Islet precursor cell (in vitro differentiated cells): ENCODE measurements around the gene NKIRAS2.

Source experiments
- DNase-seq: peaks from one replicate; pipeline ENCODE4 v3.0.0-alpha.2; 2018

NKIRAS2 gene

DNA sequence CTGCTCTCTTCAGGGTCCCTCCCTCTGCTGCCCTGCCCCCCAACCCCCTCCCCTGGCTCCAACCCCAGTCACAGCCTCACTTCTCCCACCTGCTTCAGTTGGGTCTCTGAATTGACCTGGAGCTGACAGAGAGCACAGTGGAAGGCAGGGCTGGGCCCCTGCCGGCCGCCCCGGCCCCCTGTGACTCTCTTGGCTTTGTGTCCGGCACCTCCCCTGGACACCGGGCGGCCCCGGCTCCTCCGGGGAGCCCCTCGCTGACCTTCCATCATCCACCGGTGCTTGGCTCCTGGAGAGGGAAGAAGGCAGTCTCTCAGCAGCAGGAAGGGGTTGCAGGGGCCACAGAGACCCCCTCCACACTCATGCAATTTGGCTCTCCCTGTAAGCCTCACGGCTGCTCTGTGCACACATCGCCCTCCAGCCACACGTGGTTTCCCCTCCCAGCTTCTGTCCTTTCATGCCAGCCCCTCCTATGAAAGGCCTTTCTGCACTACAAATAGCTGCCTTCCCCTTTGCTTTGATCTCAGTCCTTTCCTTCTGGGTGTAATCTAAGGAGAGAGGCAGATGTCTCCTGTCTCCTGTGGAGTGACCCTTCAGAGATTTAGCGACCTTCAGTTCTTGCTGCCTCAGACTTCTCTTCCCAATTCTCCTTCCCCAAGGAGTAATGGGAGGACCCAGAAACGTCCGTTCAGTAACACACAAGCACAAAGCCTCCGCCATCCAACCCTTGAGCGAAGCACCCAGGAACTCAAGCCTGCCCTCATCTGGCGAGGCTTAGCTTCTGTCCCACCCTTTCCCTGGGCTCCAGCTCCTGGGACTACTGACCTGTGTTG, 8.3 kb downstream of the NKIRAS2 start:
- DNase-seq: peak; percentile 86

- no peak for DNase-seq
Observed at GRCh38 chr17:42028791-42029127, 8.9 kb downstream of the NKIRAS2 start.

- DNase-seq: no peak
Observed at GRCh38 chr17:42031584-42031983, 11.7 kb downstream of the NKIRAS2 start.

DNA sequence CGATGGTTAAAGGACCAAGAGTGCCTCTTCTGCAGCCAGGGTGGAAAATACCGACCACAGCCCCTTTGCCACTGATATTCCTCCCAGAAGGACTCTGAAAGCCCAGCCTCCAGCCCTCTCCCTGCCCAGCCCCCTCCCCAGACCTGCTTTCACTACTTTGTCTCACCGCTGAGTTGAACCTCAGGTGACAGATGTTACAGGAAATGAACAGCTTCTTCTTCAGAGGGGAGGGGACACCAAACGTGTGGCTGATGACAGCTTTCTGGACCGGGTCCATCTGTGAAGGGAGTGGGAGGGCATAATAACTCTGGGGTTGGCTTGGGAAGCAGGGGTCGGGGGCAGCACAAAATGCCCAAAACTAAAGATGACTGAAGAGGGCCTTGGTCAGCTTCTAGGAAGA, 14.2 kb downstream of the NKIRAS2 start:
- DNase-seq: no peak

DNA sequence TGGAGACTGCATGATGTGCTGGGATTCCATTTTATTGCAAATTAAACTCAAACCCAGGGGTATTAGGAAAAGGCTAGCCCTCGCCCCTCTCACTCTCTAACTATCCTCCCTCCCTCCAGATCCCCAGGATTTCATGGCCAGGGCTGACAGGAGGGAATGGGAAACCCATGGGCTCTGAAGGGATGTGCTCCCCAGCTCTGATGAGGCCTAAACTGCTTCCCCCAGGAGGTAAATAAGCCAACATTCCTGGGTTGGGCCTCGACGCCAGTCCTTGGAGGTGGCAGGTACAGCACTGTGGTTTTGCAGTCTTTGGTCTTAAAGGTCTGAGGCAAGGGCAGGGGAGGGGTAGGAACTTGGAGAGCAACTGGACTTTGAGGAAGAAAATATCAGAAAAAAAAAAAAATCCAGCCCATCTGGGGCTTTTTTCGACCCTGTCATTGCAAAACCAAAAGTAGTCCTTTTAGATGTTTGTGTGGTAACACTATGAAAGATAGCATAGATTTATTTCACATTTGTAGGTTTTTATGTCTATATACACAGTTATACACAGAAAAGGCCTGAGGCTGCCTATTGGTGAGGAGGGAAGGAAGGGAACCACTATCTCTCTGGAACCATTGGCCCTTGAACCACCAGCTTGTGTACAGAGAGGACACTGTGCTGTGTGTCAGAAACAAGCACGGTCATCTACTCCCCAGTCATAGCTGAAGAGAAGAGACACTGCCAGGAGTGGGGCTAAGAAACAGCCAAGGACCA, 18.5 kb downstream of the NKIRAS2 start:
- DNase-seq: no peak

GRCh38 chr17:42039794-42040763, 20.2 kb downstream of the NKIRAS2 start:
- DNase-seq: no peak

DNA sequence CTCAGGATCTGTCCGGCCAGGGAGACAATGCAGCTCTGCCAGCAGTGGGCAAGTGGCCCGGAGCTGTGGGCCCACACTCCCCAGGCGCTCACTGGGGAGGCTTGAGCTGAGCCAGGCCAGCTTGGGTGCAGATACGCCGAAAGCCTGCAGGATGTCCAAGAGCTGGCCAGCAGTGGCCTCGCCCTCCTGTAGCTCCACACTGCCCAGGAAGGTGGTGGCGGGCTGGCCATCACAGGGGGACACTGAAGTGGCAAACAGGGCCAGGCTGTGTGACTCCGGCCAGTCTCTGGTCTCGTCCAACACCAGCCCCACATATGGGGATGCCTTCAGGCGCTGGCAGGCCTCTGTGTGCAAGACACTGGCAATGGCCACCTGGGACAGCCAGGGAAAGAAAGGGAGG, 20.9 kb downstream of the NKIRAS2 start:
- no peak for DNase-seq

DNA sequence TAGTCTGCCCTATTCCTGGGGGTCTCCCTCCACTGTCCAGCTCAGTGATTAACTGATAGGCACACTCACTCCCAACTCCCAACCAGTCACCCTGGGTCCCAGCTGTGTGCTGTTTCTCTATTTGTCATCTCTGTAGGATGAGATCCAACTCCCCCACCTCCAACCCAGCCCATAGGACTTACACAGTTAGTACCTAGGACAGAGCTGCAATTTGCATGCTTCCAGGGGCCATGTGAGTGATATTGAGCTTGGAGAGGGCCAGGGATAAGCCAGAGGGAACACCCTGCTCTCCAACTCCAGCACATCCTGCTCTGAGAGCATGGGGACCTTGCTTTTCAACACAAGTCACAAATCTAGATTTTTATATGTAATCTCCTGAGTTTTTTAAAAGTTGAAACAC, 21.7 kb downstream of the NKIRAS2 start:
- no peak for DNase-seq

DNA sequence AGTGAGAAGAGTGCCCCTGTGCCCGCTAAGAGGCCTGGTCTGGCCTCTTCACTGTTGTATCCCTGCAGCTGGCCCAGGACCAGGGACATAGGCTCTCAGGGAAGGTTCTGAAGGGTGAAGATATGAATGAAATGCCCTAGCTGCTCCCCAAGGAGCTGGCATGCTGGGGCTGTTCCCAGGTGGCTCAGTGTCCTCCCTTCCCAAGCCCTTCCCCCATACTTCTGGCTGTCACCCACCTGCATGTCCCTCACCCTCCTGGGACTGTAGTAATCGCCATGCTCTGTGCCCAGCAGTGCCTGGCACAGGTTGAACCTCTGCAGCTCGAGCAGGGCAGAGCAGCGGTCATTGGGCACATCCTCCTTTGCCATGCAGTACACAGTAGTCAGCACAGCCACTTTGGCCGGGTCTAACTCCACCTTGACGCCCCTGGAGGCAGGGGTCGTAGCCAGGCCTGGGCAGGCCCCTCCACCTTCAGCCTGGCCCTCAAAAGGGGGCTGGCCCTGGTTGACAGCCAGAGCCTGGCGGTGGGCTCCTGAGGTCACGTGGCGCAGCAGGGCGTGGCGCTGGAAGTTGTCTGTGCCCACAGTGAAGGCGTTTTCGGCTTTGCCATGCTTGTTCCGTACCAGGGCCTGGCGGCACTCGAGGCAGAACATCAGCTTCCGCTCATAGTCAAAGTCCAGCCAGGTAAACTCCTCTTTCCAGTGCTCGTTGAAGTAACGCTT, 22.9 kb downstream of the NKIRAS2 start:
- no peak for DNase-seq

DNA sequence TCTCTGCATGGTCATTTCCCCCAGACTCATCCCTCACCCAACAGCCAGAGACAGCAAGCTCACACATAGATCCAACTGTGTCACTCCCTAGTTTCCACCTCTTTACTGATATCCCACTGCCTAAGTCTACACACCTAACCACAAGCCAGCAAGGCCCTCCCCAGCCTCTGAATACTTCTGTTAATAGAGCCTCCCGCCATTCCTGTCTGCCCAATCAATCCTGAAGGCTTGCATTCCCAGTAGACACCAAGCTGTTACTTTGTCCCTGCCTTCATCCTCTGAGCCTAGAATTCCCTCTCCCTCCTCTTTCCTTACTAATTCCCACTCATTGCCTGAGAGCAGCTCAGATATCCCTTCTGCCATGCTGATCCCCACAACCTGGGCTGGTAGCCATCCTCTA, 25.8 kb downstream of the NKIRAS2 start:
- no peak for DNase-seq

DNA sequence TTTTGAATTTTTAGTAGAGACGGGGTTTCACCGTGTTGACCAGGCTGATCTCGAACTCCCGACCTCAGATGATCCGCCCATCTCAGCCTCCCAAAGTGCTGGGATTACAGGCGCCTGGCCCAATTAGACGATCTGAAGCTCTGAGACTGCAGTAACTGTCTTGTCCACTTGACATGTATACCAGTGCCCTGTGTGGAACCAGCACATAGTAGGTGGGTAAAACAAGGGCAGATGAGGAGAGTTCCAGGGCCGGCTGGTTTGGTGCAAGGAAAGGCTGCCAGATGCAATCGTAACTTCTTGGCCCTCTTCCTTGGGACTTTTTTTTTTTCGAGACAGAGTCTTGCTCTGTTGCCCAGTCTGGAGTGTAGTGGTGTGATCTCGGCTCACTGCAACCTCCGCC, 27.5 kb downstream of the NKIRAS2 start:
- no peak for DNase-seq

DNA sequence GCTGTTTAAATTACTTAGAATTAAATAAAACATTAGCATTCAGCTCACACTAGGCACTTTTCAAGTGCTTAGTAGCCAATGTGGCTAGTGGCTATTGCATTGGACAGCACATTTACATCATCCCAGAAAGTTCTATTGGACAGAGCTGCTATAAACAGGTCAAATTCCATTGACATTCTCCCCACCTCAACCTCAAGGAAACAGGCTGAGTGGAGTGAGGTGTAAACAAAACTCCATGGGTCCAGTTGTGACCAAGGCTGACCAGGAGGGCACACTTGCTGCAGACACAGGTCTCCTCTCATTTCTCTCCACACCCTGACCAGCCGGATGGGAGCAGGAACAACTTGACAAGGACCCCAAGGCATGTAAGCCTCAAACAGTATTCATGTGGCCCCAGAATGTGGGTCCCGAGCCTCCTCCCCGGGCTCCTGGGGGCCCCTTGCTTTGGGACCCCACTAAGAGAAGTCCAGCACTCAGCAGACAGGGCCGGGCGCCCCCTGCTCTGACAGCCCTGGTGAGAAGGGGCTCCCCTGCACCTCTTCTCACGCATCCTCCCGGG, 30.0 kb downstream of the NKIRAS2 start:
- DNase-seq: no peak

- DNase-seq: peak; percentile 88
Observed at GRCh38 chr17:42050393-42051012, 30.6 kb downstream of the NKIRAS2 start, which contains the start of gene C17orf113. Gene C17orf113, minus strand, starts transcription at chr17:42050601. Its CDS starts 7,225 bp downstream, at chr17:42043376.

- DNase-seq: no peak
Observed at GRCh38 chr17:42051013-42051400, 31.1 kb downstream of the NKIRAS2 start.

- DNase-seq: no peak
Observed at GRCh38 chr17:42051645-42052044, 31.8 kb downstream of the NKIRAS2 start.

- no peak for DNase-seq
Observed at GRCh38 chr17:42052346-42052877, 32.5 kb downstream of the NKIRAS2 start.

- no peak for DNase-seq
Observed at GRCh38 chr17:42053731-42054500, 34.0 kb downstream of the NKIRAS2 start.

DNA sequence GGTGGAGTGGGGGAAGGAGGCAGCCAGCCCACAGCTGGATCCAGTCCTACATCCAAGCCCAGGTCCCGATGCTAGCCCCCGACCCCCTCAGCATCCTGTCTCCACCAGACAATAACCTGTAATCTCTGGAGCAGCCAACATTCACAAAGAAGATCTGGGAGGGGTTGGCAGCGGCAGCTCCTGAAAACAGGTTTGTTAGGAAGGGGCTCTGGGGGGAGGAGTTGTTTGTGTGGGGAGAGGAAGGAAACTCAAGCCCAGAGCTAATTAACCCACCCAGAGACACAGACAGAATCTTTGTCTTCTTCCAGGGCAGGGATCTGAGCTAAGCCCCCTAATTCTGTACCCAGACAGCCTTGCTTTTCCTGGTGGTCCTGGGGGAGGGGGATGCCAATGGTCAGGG, 35.1 kb downstream of the NKIRAS2 start:
- no peak for DNase-seq

DNA sequence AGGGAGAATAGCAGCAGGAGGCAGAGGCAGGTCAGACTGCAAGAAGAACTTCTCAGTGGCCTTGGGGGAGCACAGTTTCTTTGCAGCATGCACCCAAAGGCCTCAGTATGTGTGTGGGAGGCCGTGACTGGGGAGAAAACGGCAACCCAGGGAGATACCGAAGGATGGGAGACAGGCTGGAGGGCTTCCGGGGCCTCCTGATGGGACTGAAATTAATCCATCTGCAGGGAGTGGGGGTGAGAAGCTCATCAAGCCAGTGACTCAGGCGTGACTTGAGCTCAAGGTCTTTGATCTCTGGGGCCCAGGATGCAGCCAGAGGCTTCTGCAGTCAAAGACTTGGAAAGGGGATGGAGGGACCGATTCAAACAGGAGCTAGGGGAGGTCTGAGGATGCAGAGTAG, 35.6 kb downstream of the NKIRAS2 start:
- peak; percentile 78 for DNase-seq

DNA sequence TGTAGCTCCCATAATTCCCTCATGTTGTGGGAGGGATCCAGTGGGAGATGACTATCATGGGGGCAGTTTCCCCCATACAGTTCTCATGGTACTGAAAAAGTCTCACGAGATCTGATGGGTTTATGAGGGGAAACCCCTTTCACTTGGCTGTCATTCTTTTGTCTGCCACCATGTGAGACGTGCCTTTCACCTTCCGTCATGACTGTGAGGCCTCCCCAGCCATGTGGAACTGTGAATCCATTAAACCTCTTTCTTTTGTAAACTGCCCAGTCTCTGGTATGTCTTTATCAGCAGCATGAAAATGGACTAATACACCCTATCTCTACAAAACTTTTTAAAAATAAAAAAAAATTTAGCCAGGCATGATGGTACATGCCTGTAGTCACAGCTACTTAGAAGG, 36.7 kb downstream of the NKIRAS2 start:
- DNase-seq: no peak

GRCh38 chr17:42058063-42058462, 38.2 kb downstream of the NKIRAS2 start:
- no peak for DNase-seq
